Measurements from ENCODE around the gene LIN7B. TPM values are rescaled to one million over a fixed set of nuclear protein-coding genes. Genes with fewer than 3 reads are reported as not detected.

The LIN7B gene
- total RNA-seq, 1 experiment from 2014 or later = 4.2 TPM

- no peak overlapping the region for H3K56ac ChIP-seq (ENCODE audit: insufficient read length, low read depth, low read length)
- H3T11ph ChIP-seq (ENCODE audit: low read length) = no peak overlapping the region
- H3K9me3 Mint-ChIP-seq = no peaks in the 10 kb centered on the region; a peak in 1 of 5 replicates
- H3K27me3 ChIP-seq (ENCODE audit: insufficient read depth, low read length) = peaks cover 9% of the 10 kb centered on the region; the same call in 1 of the 2 replicates
- H3K18ac ChIP-seq (ENCODE audit: insufficient read length, low read depth, low read length) = no peak overlapping the region
- H2BK120ac ChIP-seq (ENCODE audit: low read depth, low read length, poor library complexity, severe bottlenecking) = no peak overlapping the region
- H3K4me1 ChIP-seq (ENCODE audit: insufficient read depth, low read length) = peaks cover 3% of the 10 kb centered on the region; the same call in 1 of the 2 replicates
- peaks cover 36% of the 10 kb centered on the region for H3K27me3 Mint-ChIP-seq (ENCODE audit: low read depth)
- H3K23ac ChIP-seq (ENCODE audit: insufficient read length, low read depth, low read length) = no peak overlapping the region
- DNase-seq = no peak
- TF ChIP-seq, protein P1, sequence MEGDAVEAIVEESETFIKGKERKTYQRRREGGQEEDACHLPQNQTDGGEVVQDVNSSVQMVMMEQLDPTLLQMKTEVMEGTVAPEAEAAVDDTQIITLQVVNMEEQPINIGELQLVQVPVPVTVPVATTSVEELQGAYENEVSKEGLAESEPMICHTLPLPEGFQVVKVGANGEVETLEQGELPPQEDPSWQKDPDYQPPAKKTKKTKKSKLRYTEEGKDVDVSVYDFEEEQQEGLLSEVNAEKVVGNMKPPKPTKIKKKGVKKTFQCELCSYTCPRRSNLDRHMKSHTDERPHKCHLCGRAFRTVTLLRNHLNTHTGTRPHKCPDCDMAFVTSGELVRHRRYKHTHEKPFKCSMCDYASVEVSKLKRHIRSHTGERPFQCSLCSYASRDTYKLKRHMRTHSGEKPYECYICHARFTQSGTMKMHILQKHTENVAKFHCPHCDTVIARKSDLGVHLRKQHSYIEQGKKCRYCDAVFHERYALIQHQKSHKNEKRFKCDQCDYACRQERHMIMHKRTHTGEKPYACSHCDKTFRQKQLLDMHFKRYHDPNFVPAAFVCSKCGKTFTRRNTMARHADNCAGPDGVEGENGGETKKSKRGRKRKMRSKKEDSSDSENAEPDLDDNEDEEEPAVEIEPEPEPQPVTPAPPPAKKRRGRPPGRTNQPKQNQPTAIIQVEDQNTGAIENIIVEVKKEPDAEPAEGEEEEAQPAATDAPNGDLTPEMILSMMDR (conservative IDR thresholded peaks at IDR 0.05) = no peak
- H3K23me2 ChIP-seq (ENCODE audit: insufficient read length, low read depth, low read length, poor library complexity, severe bottlenecking) = peaks cover 4% of the 10 kb centered on the region
- H3K79me1 ChIP-seq (ENCODE audit: insufficient read depth, low read depth, low read length, poor library complexity, severe bottlenecking) = no peaks in the 10 kb centered on the region
- H3K9me3 ChIP-seq (ENCODE audit: control insufficient read depth, low read depth, low read length) = no peaks in the 10 kb centered on the region
- H3K4ac ChIP-seq (ENCODE audit: low read depth, low read length) = no peak overlapping the region
- no peak overlapping the region for H2BK15ac ChIP-seq (ENCODE audit: low read depth, low read length)
- no peaks in the 10 kb centered on the region for H3K79me2 ChIP-seq (ENCODE audit: insufficient read depth, low read length)
- no peak overlapping the region for H2BK5ac ChIP-seq (ENCODE audit: insufficient read length, low read length)
- H2BK20ac ChIP-seq (ENCODE audit: low read depth, low read length, poor library complexity, severe bottlenecking) = no peak overlapping the region
- no peak overlapping the region for H4K5ac ChIP-seq (ENCODE audit: insufficient read length, low read depth, low read length)
- H3K9ac ChIP-seq (ENCODE audit: extremely low read depth, insufficient read length, low read length) = no peak overlapping the region
- WGBS (ENCODE audit: extremely low coverage, insufficient read length, low lambda C conversion rate) = no CpG with 5 or more reads among the region's 26 CpGs
- peaks cover 0 to 4% (median 0%) of the 10 kb centered on the region in 3 experiments; a peak in 1 of 7 replicates for H3K36me3 Mint-ChIP-seq (ENCODE audit: insufficient read depth in 1 of 3, low read depth in 3 of 3)
- H4K91ac ChIP-seq (ENCODE audit: insufficient read length, low read depth, low read length) = no peak overlapping the region
- no peak overlapping the region for H3K27ac ChIP-seq (ENCODE audit: insufficient read length, low read depth, low read length)
- H2AK5ac ChIP-seq (ENCODE audit: insufficient read length, low read length) = no peak overlapping the region
- peak overlapping the region; percentile 39 for H3K4me2 ChIP-seq (ENCODE audit: insufficient read depth, insufficient read length, low read length)
- no peak overlapping the region for H4K8ac ChIP-seq (replicated peaks; ENCODE audit: insufficient read length, low read depth, low read length)
- no peak overlapping the region for H3K14ac ChIP-seq (ENCODE audit: insufficient read depth, low read length)
- peaks cover 25 to 33% of the 10 kb centered on the region in 2 experiments for H3K4me1 Mint-ChIP-seq
- no peak overlapping the region for H2BK12ac ChIP-seq (ENCODE audit: insufficient read length, low read depth, low read length)
- peak overlapping the region; percentile 66 to 85 for H3K4me3 Mint-ChIP-seq
- H4K20me1 ChIP-seq (ENCODE audit: control insufficient read depth, insufficient read depth, insufficient read length) = no peaks in the 10 kb centered on the region
- no peak overlapping the region for H2AFZ ChIP-seq (ENCODE audit: low read length)
- peak overlapping the region in 2 of 3 experiments; percentile 73 to 78; a peak in 3 of 7 replicates for H3K27ac Mint-ChIP-seq
Measured at GRCh38 chr19:49117677-49118564, 3.8 kb downstream of the LIN7B start.

All from H9 (cell line).